ENCODE measurements around the gene UQCC5. TPM values are rescaled to one million over a fixed set of nuclear protein-coding genes. Genes with fewer than 3 reads are reported as not detected.

UQCC5 gene
- polyA plus RNA-seq, 2 of the 4 experiments (the other 2 are of a cell fraction) = 11.7 to 63.3 TPM

DNA sequence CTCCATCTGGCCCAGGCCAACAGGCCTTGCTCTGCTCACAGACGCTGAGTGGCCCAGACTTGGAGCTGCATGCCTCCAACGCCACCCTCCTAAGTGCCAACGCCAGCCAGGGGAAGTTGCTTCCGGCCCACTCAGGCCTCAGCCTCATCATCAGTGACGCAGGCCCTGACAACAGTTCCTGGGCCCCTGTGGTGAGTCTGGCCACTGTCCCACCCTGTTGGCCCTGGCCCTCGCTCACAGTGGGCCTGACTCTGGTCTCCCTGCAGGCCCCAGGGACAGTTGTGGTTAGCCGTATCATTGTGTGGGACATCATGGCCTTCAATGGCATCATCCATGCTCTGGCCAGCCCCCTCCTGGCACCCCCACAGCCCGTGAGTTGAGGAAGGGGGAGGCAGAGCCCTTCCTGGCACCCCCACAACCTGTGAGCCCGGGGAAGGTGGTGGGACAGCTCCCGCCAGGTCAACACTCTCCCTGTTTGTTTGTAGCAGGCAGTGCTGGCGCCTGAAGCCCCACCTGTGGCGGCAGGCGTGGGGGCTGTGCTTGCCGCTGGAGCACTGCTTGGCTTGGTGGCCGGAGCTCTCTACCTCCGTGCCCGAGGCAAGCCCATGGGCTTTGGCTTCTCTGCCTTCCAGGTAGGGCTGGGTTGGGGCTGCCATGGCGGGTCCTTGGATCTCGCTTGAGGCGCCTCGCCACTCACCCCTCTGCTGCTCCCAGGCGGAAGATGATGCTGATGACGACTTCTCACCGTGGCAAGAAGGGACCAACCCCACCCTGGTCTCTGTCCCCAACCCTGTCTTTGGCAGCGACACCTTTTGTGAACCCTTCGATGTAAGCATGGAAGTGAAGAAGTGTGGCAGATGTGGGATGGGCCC is 12.8 kb upstream of the UQCC5 start (continued):
- no peak for TF ChIP-seq FOXS1 (CRISPR knock-in tag; IDR thresholded peaks at IDR 0.05)

DNA sequence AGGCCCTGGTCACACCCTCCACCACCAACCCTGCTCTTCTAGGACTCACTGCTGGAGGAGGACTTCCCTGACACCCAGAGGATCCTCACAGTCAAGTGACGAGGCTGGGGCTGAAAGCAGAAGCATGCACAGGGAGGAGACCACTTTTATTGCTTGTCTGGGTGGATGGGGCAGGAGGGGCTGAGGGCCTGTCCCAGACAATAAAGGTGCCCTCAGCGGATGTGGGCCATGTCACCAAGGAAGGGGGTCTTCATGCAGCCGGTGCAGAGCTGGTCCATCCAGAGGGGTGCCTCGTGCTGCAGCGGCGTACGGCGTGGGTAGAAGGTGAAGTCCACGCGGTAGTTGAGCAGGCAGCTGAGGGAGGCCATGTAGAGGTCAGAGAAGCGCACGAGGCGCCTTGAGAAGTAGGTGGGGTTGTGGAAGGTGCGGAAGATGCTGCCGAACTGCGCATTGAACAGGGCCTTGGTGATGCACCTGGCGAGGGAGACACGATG is 12.1 kb upstream of the UQCC5 start:
- ChIA-PET CTCF (interaction anchor here (3.0 kb wide), 1 partner anchor 52 kb away, joined by 11 read pairs; no protein-coding TSS in a partner anchor), POLR2A (no interaction called here)
- DNase-seq (ENCODE audit: low read depth in 1 of 2, low spot score in 1 of 2) (no peak), ATAC-seq (no peak), FAIRE-seq (no peak)
- H3K4me2 ChIP-seq = no peak overlapping the region
- no peaks in the 10 kb centered on the region for H3K4me1 ChIP-seq
- no peak overlapping the region for H3K27ac ChIP-seq
- no peak overlapping the region for H3K4me3 ChIP-seq
- WGBS (ENCODE audit: missing lambda C conversion rate) = 93% methylated on average over 18 of the region's 18 CpGs
- H3K9me3 ChIP-seq = no peaks in the 10 kb centered on the region
- TF ChIP-seq, protein P1, sequence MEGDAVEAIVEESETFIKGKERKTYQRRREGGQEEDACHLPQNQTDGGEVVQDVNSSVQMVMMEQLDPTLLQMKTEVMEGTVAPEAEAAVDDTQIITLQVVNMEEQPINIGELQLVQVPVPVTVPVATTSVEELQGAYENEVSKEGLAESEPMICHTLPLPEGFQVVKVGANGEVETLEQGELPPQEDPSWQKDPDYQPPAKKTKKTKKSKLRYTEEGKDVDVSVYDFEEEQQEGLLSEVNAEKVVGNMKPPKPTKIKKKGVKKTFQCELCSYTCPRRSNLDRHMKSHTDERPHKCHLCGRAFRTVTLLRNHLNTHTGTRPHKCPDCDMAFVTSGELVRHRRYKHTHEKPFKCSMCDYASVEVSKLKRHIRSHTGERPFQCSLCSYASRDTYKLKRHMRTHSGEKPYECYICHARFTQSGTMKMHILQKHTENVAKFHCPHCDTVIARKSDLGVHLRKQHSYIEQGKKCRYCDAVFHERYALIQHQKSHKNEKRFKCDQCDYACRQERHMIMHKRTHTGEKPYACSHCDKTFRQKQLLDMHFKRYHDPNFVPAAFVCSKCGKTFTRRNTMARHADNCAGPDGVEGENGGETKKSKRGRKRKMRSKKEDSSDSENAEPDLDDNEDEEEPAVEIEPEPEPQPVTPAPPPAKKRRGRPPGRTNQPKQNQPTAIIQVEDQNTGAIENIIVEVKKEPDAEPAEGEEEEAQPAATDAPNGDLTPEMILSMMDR (IDR thresholded peaks at IDR 0.05) = no peak
- TF ChIP-seq CBX8 (IDR thresholded peaks at IDR 0.05) = no peak
- no peak for TF ChIP-seq EHMT2 (IDR thresholded peaks at IDR 0.05; ENCODE audit: low read depth)
- TF ChIP-seq, protein P2, sequence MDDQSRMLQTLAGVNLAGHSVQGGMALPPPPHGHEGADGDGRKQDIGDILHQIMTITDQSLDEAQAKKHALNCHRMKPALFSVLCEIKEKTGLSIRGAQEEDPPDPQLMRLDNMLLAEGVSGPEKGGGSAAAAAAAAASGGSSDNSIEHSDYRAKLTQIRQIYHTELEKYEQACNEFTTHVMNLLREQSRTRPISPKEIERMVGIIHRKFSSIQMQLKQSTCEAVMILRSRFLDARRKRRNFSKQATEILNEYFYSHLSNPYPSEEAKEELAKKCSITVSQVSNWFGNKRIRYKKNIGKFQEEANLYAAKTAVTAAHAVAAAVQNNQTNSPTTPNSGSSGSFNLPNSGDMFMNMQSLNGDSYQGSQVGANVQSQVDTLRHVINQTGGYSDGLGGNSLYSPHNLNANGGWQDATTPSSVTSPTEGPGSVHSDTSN (IDR thresholded peaks at IDR 0.05) = no peak
- no peak for TF ChIP-seq TP53 (CRISPR knock-in tag; IDR thresholded peaks at IDR 0.05)
- no peak for TF ChIP-seq RARB (CRISPR knock-in tag; IDR thresholded peaks at IDR 0.05)
- no peak for TF ChIP-seq SREBF2 (IDR thresholded peaks at IDR 0.05)
- TF ChIP-seq, protein P3, sequence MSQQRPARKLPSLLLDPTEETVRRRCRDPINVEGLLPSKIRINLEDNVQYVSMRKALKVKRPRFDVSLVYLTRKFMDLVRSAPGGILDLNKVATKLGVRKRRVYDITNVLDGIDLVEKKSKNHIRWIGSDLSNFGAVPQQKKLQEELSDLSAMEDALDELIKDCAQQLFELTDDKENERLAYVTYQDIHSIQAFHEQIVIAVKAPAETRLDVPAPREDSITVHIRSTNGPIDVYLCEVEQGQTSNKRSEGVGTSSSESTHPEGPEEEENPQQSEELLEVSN (IDR thresholded peaks at IDR 0.05; ENCODE audit: borderline replicate concordance, low read depth) = no peak
- TF ChIP-seq ZC3H11A (IDR thresholded peaks at IDR 0.05) = no peak
- TF ChIP-seq, protein P4, sequence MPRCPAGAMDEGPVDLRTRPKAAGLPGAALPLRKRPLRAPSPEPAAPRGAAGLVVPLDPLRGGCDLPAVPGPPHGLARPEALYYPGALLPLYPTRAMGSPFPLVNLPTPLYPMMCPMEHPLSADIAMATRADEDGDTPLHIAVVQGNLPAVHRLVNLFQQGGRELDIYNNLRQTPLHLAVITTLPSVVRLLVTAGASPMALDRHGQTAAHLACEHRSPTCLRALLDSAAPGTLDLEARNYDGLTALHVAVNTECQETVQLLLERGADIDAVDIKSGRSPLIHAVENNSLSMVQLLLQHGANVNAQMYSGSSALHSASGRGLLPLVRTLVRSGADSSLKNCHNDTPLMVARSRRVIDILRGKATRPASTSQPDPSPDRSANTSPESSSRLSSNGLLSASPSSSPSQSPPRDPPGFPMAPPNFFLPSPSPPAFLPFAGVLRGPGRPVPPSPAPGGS (IDR thresholded peaks at IDR 0.05) = no peak
- TF ChIP-seq HOXA7 (CRISPR knock-in tag; IDR thresholded peaks at IDR 0.05) = no peak
- no peak for TF ChIP-seq EHF (CRISPR knock-in tag; IDR thresholded peaks at IDR 0.05)
- no peak for TF ChIP-seq ESRRA (IDR thresholded peaks at IDR 0.05; ENCODE audit: borderline replicate concordance, low read length)
- no peak for TF ChIP-seq HDAC2 (IDR thresholded peaks at IDR 0.05)
- no peak for TF ChIP-seq FOSB (CRISPR knock-in tag; IDR thresholded peaks at IDR 0.05)
- TF ChIP-seq MYC (IDR thresholded peaks at IDR 0.05; ENCODE audit: borderline replicate concordance, low read length) = no peak
- no peak for TF ChIP-seq POLR2A (IDR thresholded peaks at IDR 0.05; ENCODE audit: low read length)
- TF ChIP-seq SMC3 (IDR thresholded peaks at IDR 0.05) = no peak
